GM19240 (cell line): Measurements from ENCODE around the gene FN1.

Experiments
- DNase-seq: peaks from one replicate; pipeline ENCODE4 v3.0.0; 2011; ENCODE audit warnings: low spot score; ENCODE audit not compliant: insufficient read length

The FN1 gene

GRCh38 chr2:215407590-215408264 lies 28.1 kb downstream of the FN1 start:
- DNase-seq = no peak

- DNase-seq = no peak
Measured at GRCh38 chr2:215407061-215407460, 28.8 kb downstream of the FN1 start.

GRCh38 chr2:215405722-215406581 lies 29.9 kb downstream of the FN1 start:
- DNase-seq = no peak

- no peak for DNase-seq
Measured at GRCh38 chr2:215404348-215405012, 31.4 kb downstream of the FN1 start.

GRCh38 chr2:215403441-215404347 lies 32.2 kb downstream of the FN1 start:
- no peak for DNase-seq

- DNase-seq = no peak
Measured at GRCh38 chr2:215401896-215402379, 33.9 kb downstream of the FN1 start.

- DNase-seq = no peak
Measured at GRCh38 chr2:215399067-215399716, 36.7 kb downstream of the FN1 start.

- no peak for DNase-seq
Measured at GRCh38 chr2:215397632-215398341, 38.1 kb downstream of the FN1 start.

- no peak for DNase-seq
Measured at GRCh38 chr2:215396595-215397313, 39.1 kb downstream of the FN1 start.

GRCh38 chr2:215395687-215396460 lies 40.0 kb downstream of the FN1 start:
- DNase-seq = no peak

- no peak for DNase-seq
Measured at GRCh38 chr2:215394102-215394805, 41.6 kb downstream of the FN1 start.

- no peak for DNase-seq
Measured at GRCh38 chr2:215392687-215393270, 43.1 kb downstream of the FN1 start.

GRCh38 chr2:215392164-215392563 lies 43.7 kb downstream of the FN1 start:
- no peak for DNase-seq

- DNase-seq = no peak
Measured at GRCh38 chr2:215391531-215391930, 44.3 kb downstream of the FN1 start.

GRCh38 chr2:215390550-215390913 lies 45.3 kb downstream of the FN1 start:
- no peak for DNase-seq

GRCh38 chr2:215388002-215388728 lies 47.7 kb downstream of the FN1 start:
- no peak for DNase-seq

- no peak for DNase-seq
Measured at GRCh38 chr2:215386566-215386965, 49.3 kb downstream of the FN1 start.
